Renal cortex interstitium (tissue), 15 donors: Measurements from ENCODE around the gene DCTN3. TPM values are rescaled to one million over a fixed set of nuclear protein-coding genes. Genes with fewer than 3 reads are reported as not detected.

Source experiments
- DNase-seq, 11 donors: peaks; one replicate each; pipeline ENCODE4 v3.0.0-alpha.2; 2013; ENCODE audit warnings: low read depth in 9 of 11, low spot score in 4 of 11; ENCODE audit errors: extremely low read depth in 1 of 11
- long read RNA-seq, 16 experiments: transcript quantifications; one replicate each; lab custom pipeline, GENCODE V29; 2026
- polyA plus RNA-seq, 3 donors: library from polyadenylated mRNA; unstranded; fragments of 120-200 nt; gene quantifications; one replicate each; pipeline ENCODE4 v1.2.1, GENCODE V29; 2013; ENCODE audit not compliant: insufficient read length in 3 of 3

The DCTN3 gene
- 100 to 1,000 TPM in 1 of 3 donors, 10 to 100 TPM in 2; 91.5 to 108 (median 96.6) TPM for polyA plus RNA-seq
- long read RNA-seq, donor 1, transcript DCTN3-201 (7 exons, 808 nt), result major isoform, 37 of 59 reads
- long read RNA-seq, donor 1, partial matches to known transcripts, result 11 of 59 reads
- long read RNA-seq, donor 1, other reads (novel, unspliced or antisense), result 0 of 59 reads
- long read RNA-seq, donor 2, transcript DCTN3-201 (7 exons, 808 nt), result major isoform, 45 of 63 reads
- long read RNA-seq, donor 2, partial matches to known transcripts, result 12 of 63 reads
- long read RNA-seq, donor 2, other reads (novel, unspliced or antisense), result 0 of 63 reads
- long read RNA-seq, donor 3, transcript DCTN3-201 (7 exons, 808 nt), result major isoform, 92 of 122 reads
- long read RNA-seq, donor 3, partial matches to known transcripts, result 18 of 122 reads
- long read RNA-seq, donor 3, other reads (novel, unspliced or antisense), result 0 of 122 reads
- long read RNA-seq, donor 4, transcript DCTN3-201 (7 exons, 808 nt), result major isoform, 50 of 73 reads
- long read RNA-seq, donor 4, partial matches to known transcripts, result 12 of 73 reads
- long read RNA-seq, donor 4, other reads (novel, unspliced or antisense), result 0 of 73 reads
- long read RNA-seq, donor 5, result 0 reads
- long read RNA-seq, donor 6, transcript DCTN3-208 (3 exons, 688 nt), result minor isoform, 10 of 64 reads
- long read RNA-seq, donor 6, transcript DCTN3-201 (7 exons, 808 nt), result major isoform, 40 of 64 reads
- long read RNA-seq, donor 6, partial matches to known transcripts, result 10 of 64 reads
- long read RNA-seq, donor 6, other reads (novel, unspliced or antisense), result 0 of 64 reads
- long read RNA-seq, donor 7, transcript DCTN3-201 (7 exons, 808 nt), result major isoform, 88 of 114 reads
- long read RNA-seq, donor 7, partial matches to known transcripts, result 18 of 114 reads
- long read RNA-seq, donor 7, other reads (novel, unspliced or antisense), result 0 of 114 reads
- long read RNA-seq, donor 8, transcript DCTN3-201 (7 exons, 808 nt), result major isoform, 96 of 148 reads
- long read RNA-seq, donor 8, transcript DCTN3-208 (3 exons, 688 nt), result minor isoform, 7 of 148 reads
- long read RNA-seq, donor 8, transcript DCTN3-204 (5 exons, 951 nt), result minor isoform, 5 of 148 reads
- long read RNA-seq, donor 8, partial matches to known transcripts, result 35 of 148 reads
- long read RNA-seq, donor 8, other reads (novel, unspliced or antisense), result 0 of 148 reads
- long read RNA-seq, donor 9, transcript DCTN3-201 (7 exons, 808 nt), result major isoform, 51 of 80 reads
- long read RNA-seq, donor 9, partial matches to known transcripts, result 22 of 80 reads
- long read RNA-seq, donor 9, other reads (novel, unspliced or antisense), result 0 of 80 reads
- long read RNA-seq, donor 10, transcript DCTN3-204 (5 exons, 951 nt), result minor isoform, 7 of 104 reads
- long read RNA-seq, donor 10, transcript DCTN3-208 (3 exons, 688 nt), result minor isoform, 8 of 104 reads
- long read RNA-seq, donor 10, transcript DCTN3-201 (7 exons, 808 nt), result major isoform, 63 of 104 reads
- long read RNA-seq, donor 10, partial matches to known transcripts, result 13 of 104 reads
- long read RNA-seq, donor 10, other reads (novel, unspliced or antisense), result 5 of 104 reads
- long read RNA-seq, donor 11, transcript DCTN3-201 (7 exons, 808 nt), result major isoform, 54 of 68 reads
- long read RNA-seq, donor 11, partial matches to known transcripts, result 10 of 68 reads
- long read RNA-seq, donor 11, other reads (novel, unspliced or antisense), result 0 of 68 reads
- long read RNA-seq, donor 12, transcript DCTN3-201 (7 exons, 808 nt), result major isoform, 28 of 35 reads
- long read RNA-seq, donor 12, partial matches to known transcripts, result 0 of 35 reads
- long read RNA-seq, donor 12, other reads (novel, unspliced or antisense), result 0 of 35 reads
- long read RNA-seq, donor 13, result 0 reads
- long read RNA-seq, donor 14, transcript DCTN3-201 (7 exons, 808 nt), result major isoform, 52 of 70 reads
- long read RNA-seq, donor 14, partial matches to known transcripts, result 9 of 70 reads
- long read RNA-seq, donor 14, other reads (novel, unspliced or antisense), result 0 of 70 reads
- long read RNA-seq, donor 15, transcript DCTN3-201 (7 exons, 808 nt), result major isoform, 38 of 41 reads
- long read RNA-seq, donor 15, partial matches to known transcripts, result 0 of 41 reads
- long read RNA-seq, donor 15, other reads (novel, unspliced or antisense), result 0 of 41 reads
- long read RNA-seq, donor 16, transcript DCTN3-204 (5 exons, 951 nt), result minor isoform, 6 of 226 reads
- long read RNA-seq, donor 16, transcript DCTN3-208 (3 exons, 688 nt), result minor isoform, 7 of 226 reads
- long read RNA-seq, donor 16, transcript DCTN3-203 (3 exons, 482 nt), result minor isoform, 5 of 226 reads
- long read RNA-seq, donor 16, transcript DCTN3-201 (7 exons, 808 nt), result major isoform, 169 of 226 reads
- long read RNA-seq, donor 16, partial matches to known transcripts, result 34 of 226 reads
- long read RNA-seq, donor 16, other reads (novel, unspliced or antisense), result 0 of 226 reads

GRCh38 chr9:34620061-34620994, at the start of gene DCTN3:
DCTN3 (minus strand) TSS chr9:34620495; CDS start chr9:34620464, 31 bp downstream.
- peak in 10 of 11 donors; percentile 85 to 94 (median 90) for DNase-seq

- DNase-seq, result peak; percentile 82 to 94 (median 91)
These were observed 45.3 kb upstream of the DCTN3 start for GRCh38 chr9:34665381-34666250.

GRCh38 chr9:34665067-34665380, 44.7 kb upstream of the DCTN3 start:
- DNase-seq, result no peak

GRCh38 chr9:34664281-34665066, 44.2 kb upstream of the DCTN3 start:
- DNase-seq, result peak in 2 of 11 donors; percentile 63 to 72

GRCh38 chr9:34663303-34663605, 43.0 kb upstream of the DCTN3 start:
- no peak for DNase-seq

GRCh38 chr9:34662526-34663302, 42.4 kb upstream of the DCTN3 start, which contains the start of gene CCL27:
CCL27 (minus strand) TSS chr9:34662657; CDS start chr9:34662633, 24 bp downstream.
- no peak for DNase-seq

GRCh38 chr9:34659592-34660253, 39.4 kb upstream of the DCTN3 start:
- DNase-seq, result no peak

- no peak for DNase-seq
These were observed 38.2 kb upstream of the DCTN3 start for GRCh38 chr9:34658461-34658860.

- DNase-seq, result no peak
These were observed 36.7 kb upstream of the DCTN3 start for GRCh38 chr9:34656992-34657391.

- no peak for DNase-seq
These were observed 35.1 kb upstream of the DCTN3 start for GRCh38 chr9:34655394-34655793.

- DNase-seq, result no peak
These were observed 34.2 kb upstream of the DCTN3 start for GRCh38 chr9:34654323-34655051.
